Coronary artery (tissue), 2 donors: ENCODE results near the gene BEGAIN.

Experiments used
- DNase-seq: peaks from one replicate; pipeline ENCODE4 v3.0.0-alpha.2; 2017; ENCODE audit warnings: low spot score
- H3K27ac ChIP-seq, 2 donors: fragments of 200-600 bp; sonication (generic); one replicate each; pipeline ENCODE4 v1.5.1; 2016 to 2019
- H3K4me3 ChIP-seq: fragments of 200-600 bp; sonication (generic); 2 replicates; pipeline ENCODE4 v1.5.1; 2016; ENCODE audit warnings: mild to moderate bottlenecking, moderate library complexity
- TF ChIP-seq, protein P1 (sequence below): fragments of 200-600 bp; sonication (generic); IDR thresholded peaks from one replicate; pipeline ENCODE4 v1.5.1; 2019; ENCODE audit warnings: antibody characterized with exemption

The BEGAIN gene

DNA sequence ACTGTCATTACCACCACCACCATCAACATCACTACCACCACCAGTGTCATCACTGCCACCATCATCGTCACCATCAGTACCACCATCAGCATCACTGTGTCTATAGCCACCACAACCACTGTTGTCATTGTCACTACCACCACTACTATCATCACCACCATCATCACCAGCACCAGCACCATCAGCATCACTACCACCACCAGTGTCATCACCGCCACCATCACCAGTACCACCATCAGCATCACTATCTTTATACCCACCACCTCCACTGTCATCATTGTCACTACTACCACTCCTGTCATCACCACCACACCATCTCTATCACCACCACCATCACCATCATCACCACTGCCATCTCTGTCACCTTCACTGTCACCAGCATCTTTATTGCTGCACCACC is 60.6 kb downstream of the BEGAIN start:
- H3K4me3 ChIP-seq = no peak overlapping the region
- TF ChIP-seq, protein P1, sequence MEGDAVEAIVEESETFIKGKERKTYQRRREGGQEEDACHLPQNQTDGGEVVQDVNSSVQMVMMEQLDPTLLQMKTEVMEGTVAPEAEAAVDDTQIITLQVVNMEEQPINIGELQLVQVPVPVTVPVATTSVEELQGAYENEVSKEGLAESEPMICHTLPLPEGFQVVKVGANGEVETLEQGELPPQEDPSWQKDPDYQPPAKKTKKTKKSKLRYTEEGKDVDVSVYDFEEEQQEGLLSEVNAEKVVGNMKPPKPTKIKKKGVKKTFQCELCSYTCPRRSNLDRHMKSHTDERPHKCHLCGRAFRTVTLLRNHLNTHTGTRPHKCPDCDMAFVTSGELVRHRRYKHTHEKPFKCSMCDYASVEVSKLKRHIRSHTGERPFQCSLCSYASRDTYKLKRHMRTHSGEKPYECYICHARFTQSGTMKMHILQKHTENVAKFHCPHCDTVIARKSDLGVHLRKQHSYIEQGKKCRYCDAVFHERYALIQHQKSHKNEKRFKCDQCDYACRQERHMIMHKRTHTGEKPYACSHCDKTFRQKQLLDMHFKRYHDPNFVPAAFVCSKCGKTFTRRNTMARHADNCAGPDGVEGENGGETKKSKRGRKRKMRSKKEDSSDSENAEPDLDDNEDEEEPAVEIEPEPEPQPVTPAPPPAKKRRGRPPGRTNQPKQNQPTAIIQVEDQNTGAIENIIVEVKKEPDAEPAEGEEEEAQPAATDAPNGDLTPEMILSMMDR = no peak
- no peak for DNase-seq
- no peak overlapping the region for H3K27ac ChIP-seq

- H3K4me3 ChIP-seq = no peak overlapping the region
- TF ChIP-seq, protein P1 = no peak
- DNase-seq = no peak
- no peak overlapping the region for H3K27ac ChIP-seq
Measured at GRCh38 chr14:100526057-100526456, 61.2 kb downstream of the BEGAIN start.

DNA sequence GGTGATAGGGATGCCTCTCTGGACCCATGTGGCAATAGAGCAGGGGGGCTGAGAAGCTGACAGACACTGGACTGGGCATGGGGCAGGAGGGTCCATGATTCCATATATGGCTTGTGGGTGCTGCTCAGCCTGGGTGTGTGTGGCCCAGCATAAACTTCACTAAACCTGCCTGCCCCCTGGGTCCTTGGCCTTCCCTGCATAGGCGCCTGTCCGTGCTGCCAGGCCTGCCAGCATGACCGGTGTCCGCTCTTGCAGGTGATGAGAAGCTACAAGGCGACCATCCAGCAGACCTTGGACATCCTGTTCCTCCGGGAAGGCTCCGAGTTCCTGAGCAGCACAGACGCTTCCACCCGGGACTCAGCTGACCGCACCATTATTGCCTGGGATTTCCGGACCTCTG is 61.6 kb downstream of the BEGAIN start:
- Histone ChIP-seq H3K27ac (no peak overlapping the region), H3K4me3 (no peak overlapping the region)
- DNase-seq = no peak

DNA sequence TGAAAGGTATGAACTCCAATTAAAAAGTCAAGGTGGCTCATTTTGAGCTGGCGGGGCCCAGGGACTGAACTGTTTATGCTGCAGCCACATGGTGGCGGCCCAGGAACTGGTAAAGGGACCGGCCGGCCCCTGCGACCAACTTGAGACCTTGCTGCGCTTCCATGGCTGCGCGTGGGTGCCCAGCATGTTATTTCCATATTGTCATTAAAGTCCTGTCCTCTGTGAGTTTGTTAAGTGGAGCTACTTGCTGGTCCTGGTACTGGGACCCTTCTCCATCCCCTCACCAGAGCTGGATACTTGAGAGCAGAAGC is 62.3 kb downstream of the BEGAIN start:
- no peak overlapping the region for H3K4me3 ChIP-seq
- TF ChIP-seq, protein P1 = no peak
- no peak overlapping the region for H3K27ac ChIP-seq
- no peak for DNase-seq

More for the DNA sequence above, 61.6 kb downstream of the BEGAIN start:
- TF ChIP-seq, protein P1 = no peak

DNA sequence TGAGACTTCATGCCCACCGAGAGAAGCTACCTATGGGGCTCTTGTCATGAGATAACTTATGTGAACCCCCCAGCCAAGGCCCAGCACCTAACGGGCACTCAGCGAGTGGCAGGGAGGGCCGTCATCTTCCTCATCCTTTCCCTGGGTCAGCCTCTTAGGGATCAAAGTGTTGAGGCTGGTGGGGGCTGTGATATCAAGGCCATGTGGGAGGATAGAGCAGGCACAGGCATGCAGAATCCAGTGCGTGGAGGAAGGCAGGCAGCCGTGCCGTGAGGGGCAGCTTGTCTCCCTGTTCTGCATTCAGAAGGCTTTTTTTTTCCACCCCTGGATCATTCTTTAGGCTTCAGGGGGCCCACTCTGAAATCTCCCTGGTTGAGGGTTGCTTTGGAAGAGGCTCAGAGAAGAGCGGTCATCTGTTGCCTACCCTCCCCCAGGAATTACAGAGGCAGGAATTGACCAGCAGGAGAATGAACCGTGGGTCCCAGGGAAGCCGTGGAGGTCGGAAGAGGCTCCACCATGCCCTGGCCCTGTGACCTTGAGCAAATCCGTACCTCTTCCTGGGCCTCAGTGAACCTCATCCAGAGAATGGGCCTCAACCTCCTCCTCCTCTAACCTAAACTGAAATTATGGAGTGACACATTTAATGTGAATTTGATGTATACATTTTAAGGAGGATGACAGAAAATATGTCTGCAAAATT is 62.8 kb downstream of the BEGAIN start:
- H3K27ac ChIP-seq = no peak overlapping the region
- TF ChIP-seq, protein P1 = no peak
- H3K4me3 ChIP-seq = no peak overlapping the region
- no peak for DNase-seq

DNA sequence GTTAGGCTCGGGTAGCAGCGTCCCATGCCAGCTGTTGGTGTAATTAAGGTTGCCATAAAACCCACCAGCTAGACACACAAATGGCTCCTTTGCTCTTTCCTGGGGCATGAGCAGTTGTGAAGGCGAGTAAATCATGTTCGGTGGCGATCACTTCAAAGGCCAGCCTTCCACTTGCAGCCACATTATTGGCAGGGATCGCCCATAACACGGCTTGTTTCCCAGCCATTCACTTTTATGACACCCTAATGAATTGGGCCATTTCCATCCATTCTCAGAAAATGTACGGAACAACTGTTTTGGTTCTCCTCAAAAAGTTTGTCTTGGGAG is 63.4 kb downstream of the BEGAIN start:
- Histone ChIP-seq H3K27ac (no peak overlapping the region), H3K4me3 (no peak overlapping the region)
- DNase-seq = no peak
- TF ChIP-seq, protein P1 = no peak

GRCh38 chr14:100523131-100523842 is 63.9 kb downstream of the BEGAIN start:
- no peak for DNase-seq
- Histone ChIP-seq H3K4me3 (no peak overlapping the region), H3K27ac (no peak overlapping the region)
- TF ChIP-seq, protein P1 = no peak
